HG03139 (cell line): Measurements from ENCODE around the gene GRM1.
"Not testable (repeated sequence)": the region's sequence is repeated elsewhere in the genome, so short reads cannot be mapped to it uniquely, and the experiment has no call there.

Experiments
- ATAC-seq: cut with Tn5 transposase; IDR thresholded peaks from one replicate; pipeline ENCODE4 v1.9.1; 2021; ENCODE audit not compliant: unreplicated experiment

Gene GRM1

DNA sequence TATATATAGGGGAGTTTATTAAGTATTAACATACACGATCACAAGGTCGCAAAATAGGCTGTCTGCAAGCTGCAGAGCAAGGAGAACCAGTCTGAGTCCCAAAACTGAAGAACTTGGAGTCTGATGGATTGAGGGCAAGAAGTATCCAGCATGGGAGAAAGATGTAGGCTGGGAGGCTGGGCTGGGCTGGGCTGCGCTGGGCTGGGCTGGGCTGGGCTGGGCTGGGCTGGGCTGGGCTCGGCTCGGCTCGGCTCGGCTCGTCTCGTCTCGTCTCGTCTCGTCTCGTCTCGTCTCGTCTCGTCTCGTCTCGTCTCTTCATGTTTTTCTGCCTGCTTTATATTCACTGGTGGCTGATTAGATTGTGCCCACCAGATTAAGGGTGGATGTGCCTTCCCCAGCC is 238.6 kb downstream of the GRM1 start:
- ATAC-seq: no peak

DNA sequence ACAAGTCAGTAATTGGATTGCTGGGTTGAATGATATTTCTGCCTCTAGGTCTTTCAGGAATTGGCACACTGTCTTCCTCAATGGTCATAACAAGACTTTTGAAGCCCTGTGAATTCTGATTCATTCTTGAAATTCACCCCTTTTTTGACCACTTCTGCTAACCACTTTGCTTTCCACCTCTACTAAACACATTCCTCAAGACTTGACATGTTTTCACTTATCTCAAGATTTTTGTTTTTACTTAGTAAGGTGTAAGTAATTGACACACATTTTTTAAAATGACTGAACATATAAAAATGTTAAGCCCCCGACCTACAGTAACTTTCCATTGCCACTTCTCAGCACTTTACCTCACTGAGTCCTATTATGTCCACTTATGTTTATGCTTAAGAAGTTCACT is 239.1 kb downstream of the GRM1 start:
- ATAC-seq: no peak

DNA sequence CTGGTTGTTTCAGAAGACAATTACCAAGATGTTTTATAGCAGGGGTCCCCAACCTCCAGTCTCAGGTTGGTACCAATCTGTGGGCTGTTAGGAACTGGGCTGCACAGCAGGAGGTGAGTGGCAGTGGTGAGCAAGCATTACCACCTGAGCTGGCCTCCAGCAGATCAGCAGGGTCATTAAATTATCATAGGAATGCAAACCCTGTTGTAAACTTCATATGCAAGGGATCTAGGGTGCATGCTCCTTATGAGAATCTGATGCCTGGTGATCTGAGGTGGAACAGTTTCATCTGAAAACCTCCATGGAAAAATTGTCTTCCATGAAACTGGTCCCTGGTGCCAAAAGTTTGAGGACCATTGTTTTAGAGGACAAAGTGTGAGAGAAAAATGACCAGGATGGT is 240.6 kb downstream of the GRM1 start:
- ATAC-seq: no peak

DNA sequence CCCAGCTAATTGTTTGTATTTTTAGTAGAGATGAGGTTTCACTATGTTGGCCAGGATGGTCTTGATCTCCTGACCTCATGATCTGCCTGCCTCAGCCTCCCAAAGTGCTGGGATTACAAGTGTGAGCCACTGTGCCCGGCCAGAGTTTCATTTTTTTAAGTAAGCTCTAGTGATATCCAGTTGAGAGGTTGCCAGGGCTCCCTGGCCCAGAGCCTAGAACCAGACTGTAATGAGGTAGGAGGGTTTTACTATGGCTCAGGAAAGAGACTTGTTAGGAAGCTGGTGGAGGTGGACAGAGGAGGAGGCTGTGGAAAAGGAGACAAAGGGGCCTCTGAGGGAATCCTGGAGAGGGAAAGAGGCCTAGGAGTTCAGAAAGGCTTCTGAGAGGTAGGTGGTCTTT is 242.3 kb downstream of the GRM1 start:
- not testable (repeated sequence) for ATAC-seq

DNA sequence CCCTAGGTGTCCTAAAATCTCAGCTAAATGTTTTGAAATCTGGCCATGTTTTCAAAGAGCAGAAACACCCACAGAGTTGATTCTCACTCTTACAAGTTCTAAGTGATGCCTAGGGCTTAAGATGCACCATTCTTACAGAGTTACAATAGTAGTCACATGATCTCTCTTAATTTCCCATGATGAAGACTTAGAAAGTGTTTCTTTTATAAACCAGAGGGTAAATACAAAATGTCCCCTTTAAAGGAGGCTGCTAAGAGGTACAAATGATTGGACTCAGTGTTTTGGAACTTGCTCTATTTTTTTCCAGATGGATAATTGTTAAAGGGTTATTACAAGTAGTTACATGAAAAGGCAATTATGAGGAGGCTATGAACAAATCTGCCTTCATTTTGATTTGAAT is 244.6 kb downstream of the GRM1 start:
- no peak for ATAC-seq

DNA sequence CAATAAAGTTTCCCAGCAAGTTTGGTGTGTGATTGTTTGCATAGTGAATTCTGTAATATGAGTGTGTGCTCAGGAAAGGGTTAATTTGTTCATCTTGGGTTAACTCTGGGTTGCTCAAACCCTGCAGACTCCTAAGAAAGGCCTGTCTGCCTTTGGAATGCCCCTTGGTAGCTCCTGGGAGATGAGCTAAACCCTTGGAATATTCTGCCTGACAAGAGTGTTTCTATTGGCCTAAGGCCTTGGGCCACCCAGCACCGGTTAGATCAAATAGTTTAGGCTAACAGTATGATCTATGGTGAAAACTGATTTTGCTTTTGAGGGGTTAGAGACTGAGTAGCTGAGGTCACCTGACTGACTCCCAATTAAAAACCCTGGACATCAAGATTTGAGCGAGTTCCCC is 248.3 kb downstream of the GRM1 start:
- no peak for ATAC-seq

DNA sequence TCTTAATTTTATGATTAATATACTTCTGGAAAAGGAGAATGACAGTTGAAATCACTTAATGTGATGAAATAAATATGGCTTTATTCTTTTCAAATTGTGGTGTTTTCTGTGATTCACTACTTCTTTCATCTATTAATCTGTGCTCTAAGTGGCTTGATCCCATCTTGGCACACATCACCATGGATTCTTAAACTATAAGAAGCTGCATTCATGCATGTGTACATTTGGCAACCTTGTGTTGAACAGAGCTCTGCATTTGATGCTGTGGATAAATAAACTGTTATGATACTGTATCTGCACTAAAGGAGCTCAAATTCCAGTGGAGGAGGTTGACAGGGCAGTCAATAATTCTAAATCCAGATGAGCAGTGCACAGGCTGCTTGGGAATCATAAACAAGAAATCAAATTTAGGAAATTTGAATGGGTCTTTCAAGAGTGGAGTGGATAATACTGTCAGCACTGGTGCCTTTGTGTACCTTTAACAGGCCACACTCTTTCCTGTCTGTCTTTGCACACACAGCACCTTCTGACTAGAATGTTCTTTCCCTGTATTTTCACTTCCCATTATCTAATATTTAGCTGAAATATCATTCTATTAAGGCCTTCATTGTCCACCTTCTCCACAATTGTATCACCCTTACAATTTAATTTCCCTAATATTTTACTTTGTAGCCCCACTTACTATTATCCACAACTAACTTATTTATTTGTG is 252.9 kb downstream of the GRM1 start:
- ATAC-seq: no peak

DNA sequence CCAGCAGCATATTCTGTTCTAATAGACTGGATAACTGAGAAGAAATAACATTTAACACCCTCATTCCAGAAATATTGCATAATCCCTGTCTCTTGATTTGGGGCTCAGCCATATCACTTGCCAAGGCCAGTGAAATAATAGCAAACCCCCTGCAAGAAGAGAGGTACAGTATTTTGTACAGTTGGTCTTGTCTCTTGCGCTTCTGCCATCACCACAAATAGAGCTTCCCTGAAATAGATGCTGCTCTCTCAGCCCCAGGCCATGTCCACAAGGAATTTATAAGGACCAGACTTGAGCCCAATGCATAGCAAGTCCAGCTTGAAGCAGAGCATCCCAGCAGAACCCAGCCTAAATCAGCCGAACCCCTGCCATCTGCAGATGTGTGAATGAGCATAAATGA is 254.0 kb downstream of the GRM1 start:
- ATAC-seq: no peak

DNA sequence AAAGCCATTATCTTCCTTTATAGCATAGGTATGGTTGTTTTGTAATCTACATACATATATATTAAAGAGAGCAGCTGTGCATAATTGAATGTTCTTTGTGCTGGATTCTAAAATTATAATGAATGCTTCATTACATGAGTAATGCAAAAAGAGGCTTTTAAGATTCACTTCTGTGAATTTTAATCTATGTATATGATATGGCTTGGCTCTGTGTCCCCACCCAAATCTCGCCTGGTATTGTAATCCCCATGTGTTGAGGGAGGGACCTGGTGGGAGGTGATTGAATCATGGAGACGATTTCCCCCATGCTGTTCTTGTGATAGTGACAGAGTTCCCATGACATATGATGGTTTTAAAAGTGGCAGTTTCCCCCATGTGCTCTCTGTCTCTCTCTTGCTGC is 255.4 kb downstream of the GRM1 start:
- ATAC-seq: no peak

DNA sequence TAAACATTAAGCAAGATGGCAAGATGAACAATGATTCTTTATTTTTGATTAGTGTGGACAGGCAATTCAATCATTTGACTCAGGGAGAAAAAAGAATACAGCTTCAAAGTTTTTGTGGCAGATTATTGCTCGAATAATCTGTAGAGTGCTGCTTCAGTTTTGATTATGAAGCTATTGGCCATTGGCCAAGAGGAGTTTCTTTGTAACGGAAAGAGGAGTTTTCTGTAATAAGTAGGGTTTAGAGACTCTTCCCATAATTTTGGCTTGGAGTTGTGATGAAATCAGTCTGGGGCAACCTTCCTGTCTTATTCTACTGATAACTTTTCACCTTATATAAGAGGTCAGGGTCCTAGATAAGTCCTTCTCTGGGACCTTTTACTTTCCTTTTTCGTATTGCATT is 258.1 kb downstream of the GRM1 start:
- no peak for ATAC-seq

DNA sequence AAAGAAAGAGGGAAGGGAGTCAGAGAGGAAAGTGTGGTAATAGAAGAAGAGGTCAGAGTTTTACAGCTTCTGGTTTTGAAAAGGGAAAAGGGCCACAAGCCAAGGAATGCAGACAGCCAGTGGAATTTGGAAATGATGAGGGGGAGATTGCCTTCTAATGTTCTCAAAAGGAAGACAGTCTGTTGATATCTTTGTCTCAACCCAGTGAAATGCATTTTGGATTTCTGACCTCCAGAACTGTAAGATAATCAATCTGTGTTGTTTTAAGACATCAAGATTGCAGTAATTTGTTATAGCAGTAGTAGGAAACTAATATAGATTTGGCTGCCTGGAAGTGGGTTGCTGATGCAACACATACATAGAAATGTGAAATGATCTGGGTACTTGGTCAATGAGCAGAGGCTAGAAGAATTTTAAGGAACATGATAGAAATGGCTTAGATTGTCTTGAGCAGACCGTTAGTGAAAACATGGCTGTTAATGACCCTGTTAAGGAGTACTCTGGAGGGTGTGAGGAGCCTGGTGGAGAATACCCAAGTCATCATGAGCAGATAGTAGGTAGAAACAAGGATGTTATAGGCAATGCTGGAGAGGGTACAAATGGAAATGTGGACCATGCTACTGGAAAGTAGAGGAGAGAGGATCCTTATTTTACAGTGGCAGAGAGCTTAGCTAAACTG is 259.0 kb downstream of the GRM1 start:
- no peak for ATAC-seq

DNA sequence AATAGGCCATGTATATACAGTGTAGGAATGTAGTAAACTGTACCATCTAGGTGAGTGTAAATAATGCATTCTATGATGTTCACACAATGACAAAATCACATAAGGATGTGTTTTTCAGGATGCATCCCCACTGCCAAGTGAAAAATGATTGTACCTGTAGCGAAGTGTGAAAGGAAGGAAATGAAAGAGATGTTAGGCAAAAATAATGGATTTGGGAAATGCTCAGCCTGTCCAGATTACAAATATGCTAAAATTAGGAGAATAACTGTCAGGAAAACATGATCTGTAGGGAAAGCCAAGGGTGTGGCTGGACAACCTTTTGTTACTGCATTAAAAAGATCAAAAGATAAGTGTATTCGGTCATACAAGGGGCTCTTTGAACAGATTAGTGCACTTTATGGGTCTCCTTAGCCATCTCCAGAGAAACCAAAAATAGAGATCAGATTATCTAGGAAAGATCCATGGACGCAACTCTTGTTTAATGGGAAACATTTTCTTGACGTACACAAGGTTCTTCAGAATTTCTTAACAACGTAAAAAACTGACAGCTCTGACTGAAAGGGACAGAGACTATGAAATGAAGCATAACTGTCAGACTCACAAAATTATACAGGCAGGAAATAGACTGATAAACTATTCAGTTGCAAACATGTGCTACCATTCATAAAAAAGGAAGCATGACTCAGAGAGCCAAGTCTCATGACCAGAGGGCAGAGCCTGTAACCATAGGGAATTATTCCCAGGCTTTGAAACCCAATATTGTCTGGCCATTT is 261.1 kb downstream of the GRM1 start:
- ATAC-seq: no peak

DNA sequence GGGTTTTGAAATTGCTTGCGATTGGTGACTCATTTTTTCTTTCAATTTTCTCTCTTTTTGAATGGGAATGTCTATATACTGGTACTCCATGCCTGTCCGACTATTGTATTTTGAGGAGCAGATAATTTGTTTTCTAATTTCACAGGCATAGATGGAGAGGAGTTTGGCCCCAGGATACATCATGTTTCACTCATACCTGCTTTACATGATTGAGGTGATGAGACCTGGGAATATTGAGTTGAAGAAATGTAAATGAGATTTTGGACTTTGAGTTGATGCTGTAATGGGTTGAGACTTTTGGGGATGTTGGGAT is 261.7 kb downstream of the GRM1 start:
- ATAC-seq: no peak

DNA sequence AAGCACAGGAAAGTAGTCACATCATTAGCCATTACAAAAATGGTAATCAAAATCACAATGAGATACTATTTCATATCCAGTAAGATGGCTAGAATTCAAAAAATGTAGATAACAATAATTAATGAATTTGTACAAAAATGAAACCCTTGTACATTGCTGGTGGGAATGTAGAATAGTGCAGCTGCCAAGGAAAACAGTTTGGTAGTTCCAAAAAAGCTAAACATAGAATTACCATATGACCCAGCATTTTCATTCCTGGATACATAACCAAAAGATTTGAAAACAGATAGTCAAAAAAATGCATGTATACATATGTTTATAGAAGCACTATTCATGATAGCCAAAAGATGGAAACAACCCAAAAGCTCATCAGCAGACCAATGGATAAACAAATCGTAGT is 263.6 kb downstream of the GRM1 start:
- ATAC-seq: no peak

DNA sequence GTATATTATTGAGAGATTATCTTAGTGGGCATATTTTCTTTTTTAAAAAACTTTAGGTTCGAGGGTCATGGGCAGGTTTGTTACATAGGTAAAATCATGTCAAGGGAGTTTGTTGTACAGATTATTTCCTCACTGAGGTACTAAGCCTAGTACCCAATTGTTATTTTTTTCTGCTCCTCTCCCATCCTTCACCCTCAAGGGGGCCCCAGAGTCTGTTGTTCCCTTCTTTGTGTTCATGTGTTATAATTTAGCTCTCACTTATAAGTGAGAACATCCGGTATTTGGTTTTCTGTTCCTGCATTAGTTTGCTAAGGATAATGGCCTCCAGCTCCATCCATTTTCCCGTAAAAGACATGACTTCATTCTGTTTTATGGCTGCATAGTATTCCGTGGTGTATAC is 266.8 kb downstream of the GRM1 start:
- ATAC-seq: no peak

DNA sequence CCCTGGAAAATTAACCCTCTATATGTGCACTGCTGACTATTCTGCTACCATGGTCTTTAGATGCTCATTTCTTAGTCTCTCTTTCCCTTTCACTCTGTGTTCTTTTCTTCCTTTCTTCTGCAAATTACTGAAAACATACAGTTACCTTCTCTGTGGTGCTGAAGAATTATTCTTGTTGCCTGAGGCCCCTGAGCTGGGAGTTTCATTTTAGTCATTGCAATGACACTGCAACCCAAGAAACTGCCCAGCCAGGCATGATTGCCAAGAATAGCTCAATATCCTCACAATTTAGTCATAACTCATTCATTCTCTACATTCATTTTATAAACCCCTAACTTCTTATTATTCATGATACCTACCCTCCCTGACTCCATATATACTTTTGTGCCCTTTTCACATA is 269.0 kb downstream of the GRM1 start:
- ATAC-seq: no peak

DNA sequence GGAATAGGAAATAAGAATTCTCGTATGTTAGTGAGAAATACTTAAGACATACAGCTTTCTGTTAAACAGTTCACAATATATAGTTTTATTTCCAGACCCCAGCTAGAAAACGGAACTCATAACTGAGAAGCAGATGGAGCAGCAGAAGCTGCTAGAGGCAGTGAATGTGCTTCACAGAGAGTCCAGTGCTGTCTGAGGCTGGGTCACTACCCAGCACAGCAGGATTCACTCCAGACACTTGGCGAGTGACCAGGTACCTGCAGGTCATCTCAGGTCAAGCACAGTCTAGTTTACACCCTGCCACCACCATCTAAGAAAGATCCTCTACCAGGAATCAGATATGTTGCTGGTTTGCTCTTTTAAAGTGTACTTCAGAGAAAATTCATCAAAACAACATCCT is 271.7 kb downstream of the GRM1 start:
- no peak for ATAC-seq

DNA sequence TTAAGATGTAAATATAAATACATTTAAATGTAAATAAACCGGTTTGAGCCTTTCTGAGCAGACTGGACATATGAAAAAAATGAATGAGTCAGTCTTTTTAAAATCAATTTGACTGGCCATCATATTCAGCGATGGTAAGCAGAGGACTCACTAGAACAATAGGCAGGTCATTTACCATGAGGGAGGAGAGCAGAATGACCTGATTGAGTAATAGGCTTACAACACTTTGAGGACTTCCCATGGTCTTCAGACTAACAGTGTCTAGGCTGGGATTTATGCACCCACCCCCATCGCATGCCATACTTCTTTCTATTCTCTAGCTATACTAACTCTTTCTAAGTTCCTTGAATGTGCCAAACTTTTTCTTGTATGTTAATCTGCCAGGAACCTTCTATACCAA is 272.9 kb downstream of the GRM1 start:
- no peak for ATAC-seq

DNA sequence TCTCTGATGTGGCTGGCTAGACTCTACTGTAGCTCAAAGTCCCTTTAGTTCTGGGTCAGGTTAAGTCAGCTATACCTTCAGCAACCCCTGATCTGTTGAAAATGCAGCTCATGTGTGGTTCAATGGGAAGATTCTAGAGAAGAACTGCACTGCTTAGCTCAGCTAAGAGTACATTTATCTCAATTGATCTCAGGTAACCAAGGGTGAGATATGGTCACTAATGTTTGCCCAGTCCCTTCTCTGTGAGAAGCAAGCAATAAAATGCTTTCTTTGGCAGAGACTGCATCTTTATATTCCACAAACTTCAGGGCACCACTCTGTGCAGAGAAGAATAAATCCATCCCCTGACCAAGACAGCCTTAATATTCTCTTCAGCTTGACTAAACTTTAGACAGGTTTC is 274.1 kb downstream of the GRM1 start:
- ATAC-seq: no peak

DNA sequence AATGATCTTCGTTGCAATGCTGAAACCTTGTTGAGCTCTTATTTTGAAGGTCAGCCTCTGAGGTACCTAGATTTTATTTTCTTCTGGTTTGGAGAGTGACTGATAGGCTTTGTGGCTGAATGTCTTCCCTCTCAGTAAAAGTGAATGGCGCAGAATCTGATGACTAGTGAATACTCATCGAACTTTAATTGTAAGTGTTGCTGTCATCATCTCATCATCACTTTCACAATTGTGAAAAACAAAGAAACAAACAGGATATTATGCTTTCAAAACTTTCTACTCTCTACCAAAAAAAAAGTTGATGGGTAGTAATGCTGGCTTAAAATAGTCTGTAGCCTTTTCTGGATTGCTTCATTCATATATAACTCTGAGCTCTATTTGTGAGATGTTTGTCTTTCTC is 275.3 kb downstream of the GRM1 start:
- ATAC-seq: no peak

DNA sequence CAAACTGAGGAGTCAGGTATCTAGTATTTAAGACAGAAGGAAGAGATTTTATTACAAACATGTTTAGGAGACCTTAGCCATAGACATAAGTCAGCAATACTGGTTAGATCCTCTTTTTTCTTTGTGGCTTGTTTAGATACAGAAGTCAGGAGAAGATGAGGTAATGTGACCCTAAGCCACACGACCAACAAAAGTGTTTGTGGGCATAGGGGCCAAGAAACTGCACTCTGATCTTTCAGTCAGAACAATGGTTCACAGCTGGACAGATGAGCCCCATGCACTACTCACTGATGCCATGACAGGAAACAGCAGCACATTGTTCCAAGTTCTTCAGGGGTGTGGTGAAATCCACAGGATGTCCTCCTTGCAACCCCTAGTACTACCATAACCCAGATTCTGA is 276.2 kb downstream of the GRM1 start:
- ATAC-seq: no peak

DNA sequence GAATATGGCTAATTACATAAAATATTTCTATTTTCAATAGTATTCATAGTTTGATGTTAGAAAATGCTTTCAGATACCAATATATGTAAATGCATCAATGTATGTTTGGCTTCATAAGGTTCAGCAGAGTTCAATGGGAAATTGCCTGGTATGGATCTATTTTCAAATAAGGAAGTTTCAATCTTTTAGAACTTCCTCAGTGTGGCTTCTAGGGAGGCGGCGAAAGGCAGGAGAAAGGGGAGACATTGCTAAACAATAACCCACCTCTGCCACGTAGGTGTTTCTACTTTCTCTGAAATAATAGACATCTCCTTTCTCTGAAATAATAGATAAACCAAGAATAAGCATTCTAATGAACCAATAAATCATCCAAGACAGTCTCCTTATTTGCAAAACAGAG is 277.1 kb downstream of the GRM1 start:
- no peak for ATAC-seq
